ENCODE results near the gene PTGDS.

PTGDS gene

DNA sequence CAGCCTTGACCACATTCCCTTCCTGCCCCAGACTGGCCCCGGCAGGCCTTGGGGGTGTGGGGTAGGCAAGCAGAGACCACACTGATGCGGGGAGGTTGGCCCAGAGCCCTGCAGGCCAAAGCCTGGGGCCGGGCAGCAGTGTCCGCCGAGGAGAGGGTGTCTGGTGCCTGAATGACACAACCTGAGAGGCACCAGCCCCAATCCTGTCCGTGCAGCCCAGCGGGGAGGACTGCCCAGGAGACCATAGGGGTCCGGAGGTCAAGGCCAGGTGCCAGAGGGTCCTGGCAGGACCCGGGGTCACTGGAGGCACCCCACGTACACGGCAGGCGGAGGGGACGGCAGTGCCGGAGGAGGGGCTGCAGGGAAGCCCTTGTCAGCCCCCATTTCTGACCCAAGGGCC lies 5.6 kb upstream of the PTGDS start:
- H3K27ac Mint-ChIP-seq, result no peak overlapping the region
- H3K9me3 Mint-ChIP-seq, result no peaks in the 10 kb centered on the region
- H3K4me1 Mint-ChIP-seq, result peaks cover 15% of the 10 kb centered on the region
- peaks cover 2% of the 10 kb centered on the region for H3K27me3 Mint-ChIP-seq
- H3K36me3 Mint-ChIP-seq (ENCODE audit: low read depth), result no peaks in the 10 kb centered on the region
- ATAC-seq, result no peak
- no peak for DNase-seq
- no peak overlapping the region for H3K4me3 Mint-ChIP-seq

DNA sequence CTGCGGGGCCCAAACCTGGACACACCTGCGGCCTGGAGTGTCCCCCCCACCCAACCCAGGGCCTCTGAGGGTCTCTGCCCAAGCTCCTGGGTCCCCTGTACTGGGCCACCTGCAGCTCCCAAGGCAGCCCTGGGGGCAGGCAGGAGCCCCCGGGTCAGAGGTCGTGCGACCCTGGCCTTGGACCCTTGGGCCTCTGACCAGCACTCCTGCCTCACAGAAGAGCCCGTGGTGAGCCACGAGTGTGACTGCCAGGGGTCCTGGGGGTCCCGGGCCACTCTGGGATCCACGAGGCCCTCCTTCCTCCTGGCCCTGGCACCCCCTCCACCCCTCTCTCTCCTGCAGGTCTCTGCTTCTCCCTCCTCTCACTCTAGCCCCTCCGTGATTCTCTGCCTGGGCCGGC lies 5.0 kb upstream of the PTGDS start:
- Mint-ChIP-seq H3K4me3 (no peak overlapping the region), H3K4me1 (peaks cover 15% of the 10 kb centered on the region), H3K27me3 (peaks cover 2% of the 10 kb centered on the region), H3K36me3 (ENCODE audit: low read depth) (no peaks in the 10 kb centered on the region), H3K9me3 (no peaks in the 10 kb centered on the region), H3K27ac (no peak overlapping the region)
- ATAC-seq (no peak), DNase-seq (no peak)

DNA sequence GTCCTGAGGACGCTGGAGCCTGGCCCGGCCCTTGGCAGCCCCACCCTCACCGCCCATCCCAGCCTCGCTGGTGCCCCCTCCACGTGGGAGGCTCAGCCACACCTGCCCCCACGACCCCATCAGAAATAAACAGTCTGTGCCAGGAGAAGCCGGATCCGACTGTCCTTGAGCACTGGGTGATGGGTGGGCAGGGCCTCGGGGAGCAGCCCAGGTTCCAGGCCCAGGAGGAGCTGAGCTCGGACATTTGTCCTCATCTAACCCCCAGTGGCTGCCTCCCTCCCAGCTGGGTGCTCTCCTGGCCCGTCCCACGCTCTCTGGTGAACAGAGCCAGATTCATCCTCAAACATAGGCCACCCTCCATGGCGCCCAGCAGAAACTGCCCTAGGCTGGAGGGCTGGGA lies 4.6 kb upstream of the PTGDS start:
- H3K27me3 Mint-ChIP-seq, result peaks cover 2% of the 10 kb centered on the region
- H3K4me1 Mint-ChIP-seq, result peaks cover 15% of the 10 kb centered on the region
- no peak overlapping the region for H3K4me3 Mint-ChIP-seq
- H3K36me3 Mint-ChIP-seq (ENCODE audit: low read depth), result no peaks in the 10 kb centered on the region
- DNase-seq (no peak), ATAC-seq (no peak)
- no peak overlapping the region for H3K27ac Mint-ChIP-seq
- no peaks in the 10 kb centered on the region for H3K9me3 Mint-ChIP-seq

DNA sequence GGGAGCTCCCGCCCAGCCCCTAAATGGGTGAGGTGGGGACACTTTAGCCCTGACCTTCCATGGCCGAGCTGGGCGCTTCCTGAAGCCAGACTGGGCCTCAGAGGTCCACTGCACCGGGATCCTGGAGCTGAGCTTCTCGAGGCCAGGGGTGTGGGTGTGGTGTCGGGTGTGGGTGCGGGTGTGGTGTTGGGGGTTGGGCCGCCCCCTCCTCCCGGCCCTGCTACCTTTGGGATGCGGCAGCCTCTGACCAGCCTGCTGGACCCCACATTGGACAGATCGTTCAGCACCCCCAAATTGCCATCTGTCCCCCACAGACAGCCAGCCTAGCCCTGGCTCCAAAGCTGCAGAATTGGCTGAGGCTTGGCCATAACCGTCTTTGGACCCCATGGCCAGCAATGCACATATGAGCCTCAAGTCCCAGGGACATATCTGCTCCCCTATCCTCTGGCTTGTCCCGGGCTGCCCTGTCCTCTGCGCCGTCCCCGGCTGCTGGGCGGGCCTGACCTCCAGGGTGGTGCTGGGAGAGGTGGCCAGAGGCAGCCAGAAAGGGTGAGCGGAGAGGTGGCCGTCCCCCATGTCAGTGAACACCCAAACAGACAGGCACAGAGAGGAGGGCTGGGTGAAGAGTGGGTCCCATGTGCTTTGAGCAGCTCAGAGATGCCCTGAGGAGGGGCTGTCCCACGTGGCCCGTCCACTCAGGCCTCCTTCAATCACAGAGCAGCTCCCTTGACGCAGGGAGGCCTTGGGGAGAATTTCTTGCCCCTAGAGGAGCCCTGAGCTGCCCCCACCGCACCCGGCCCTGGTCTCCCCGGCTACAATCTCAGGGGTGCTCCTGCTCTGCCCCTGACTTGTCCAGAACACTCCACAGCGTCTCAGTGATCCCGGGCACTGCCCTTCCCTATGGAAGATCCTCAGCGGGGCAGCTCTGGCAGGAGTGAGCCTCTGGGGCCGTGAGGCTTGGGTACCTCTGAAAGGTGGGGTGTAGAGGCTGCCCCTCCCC lies 3.4 kb upstream of the PTGDS start:
- Mint-ChIP-seq H3K4me3 (no peak overlapping the region), H3K36me3 (ENCODE audit: low read depth) (no peaks in the 10 kb centered on the region), H3K4me1 (peaks cover 15% of the 10 kb centered on the region), H3K27ac (no peak overlapping the region), H3K27me3 (peaks cover 2% of the 10 kb centered on the region), H3K9me3 (no peaks in the 10 kb centered on the region)
- DNase-seq, result no peak
- ATAC-seq, result no peak

DNA sequence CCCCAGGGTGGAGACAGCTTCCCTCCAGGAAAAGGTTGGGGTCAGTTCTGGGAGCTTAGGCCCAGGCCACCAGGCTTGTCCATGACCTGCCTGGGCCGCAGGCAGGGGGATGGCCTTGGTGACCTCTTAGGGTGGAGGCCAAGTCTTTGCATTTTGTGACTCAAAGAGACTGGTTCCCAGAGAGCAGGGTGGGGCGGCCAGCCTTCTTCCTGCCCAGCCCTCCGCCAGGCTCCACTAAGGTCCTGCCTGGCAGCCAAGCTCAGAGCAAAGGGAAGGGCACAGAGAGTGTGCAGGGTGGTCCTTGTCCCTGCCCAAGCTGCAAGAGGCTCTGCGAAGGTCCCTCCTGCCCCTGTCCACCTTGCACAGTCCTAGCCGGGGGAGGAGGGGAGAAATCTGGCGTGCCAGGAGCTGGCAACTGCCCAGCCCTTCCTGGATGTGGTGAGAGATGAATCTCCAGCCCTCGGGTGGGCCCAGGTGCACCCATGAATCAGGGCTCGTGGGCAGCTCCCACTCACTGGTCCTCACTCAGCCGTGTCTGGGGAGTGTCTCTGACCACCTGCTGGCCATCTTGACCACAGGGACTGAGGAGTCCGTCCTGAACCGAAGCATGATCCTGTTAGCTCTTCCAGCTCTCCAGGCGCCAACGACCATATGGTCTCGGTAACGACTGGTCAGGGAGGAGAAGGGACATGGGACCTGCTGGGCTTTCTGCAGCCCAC lies 2.3 kb upstream of the PTGDS start:
- Mint-ChIP-seq H3K9me3 (no peaks in the 10 kb centered on the region), H3K4me3 (peak overlapping the region; percentile 24), H3K27ac (no peak overlapping the region), H3K27me3 (peaks cover 2% of the 10 kb centered on the region), H3K4me1 (peaks cover 15% of the 10 kb centered on the region), H3K36me3 (ENCODE audit: low read depth) (no peaks in the 10 kb centered on the region)
- ATAC-seq, result no peak
- no peak for DNase-seq

DNA sequence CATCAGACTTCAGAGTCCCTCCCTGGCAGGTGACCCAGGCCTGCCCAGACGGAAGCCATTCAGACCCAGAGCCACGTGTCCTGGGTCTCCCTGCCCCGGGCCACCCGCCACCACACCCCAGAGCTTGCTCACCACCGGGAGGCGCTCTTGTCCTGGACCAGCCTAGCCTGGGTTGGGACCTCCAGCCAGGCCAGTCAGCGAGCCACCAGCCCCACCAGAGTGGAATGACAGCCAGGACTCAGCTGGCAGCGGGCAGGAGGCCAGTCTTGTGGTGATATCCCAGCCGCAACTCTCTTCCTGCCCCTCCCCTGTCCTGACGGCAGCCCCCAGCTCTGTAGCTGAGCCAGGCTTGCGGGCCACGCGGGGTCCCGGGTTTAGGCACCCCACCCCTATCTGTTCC lies 1.7 kb upstream of the PTGDS start:
- DNase-seq (peak; percentile 57), ATAC-seq (no peak)
- peaks cover 4% of the 10 kb centered on the region for H3K27me3 Mint-ChIP-seq
- H3K36me3 Mint-ChIP-seq (ENCODE audit: low read depth), result no peaks in the 10 kb centered on the region
- H3K4me3 Mint-ChIP-seq, result peak overlapping the region; percentile 24
- H3K4me1 Mint-ChIP-seq, result peaks cover 15% of the 10 kb centered on the region
- H3K9me3 Mint-ChIP-seq, result no peaks in the 10 kb centered on the region
- H3K27ac Mint-ChIP-seq, result no peak overlapping the region

DNA sequence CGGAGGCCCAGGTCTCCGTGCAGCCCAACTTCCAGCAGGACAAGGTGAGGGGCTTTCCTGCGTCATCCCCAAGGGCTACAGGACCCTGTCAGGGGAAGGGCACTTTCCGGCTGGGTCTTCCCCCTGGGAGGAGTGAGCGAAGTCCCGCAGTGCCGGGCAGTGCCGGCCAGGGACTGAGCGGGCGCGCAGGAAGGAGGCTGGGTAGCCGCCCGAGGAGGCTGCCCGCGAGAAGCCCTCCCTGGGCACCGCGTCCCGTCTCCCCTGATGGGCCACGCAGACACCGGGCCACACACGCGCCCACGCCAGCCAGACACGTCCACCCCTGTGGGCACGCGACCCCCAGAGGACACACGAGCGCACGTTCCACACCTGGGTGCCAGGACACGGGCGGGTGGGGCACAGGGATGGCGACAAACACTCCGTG lies 357 bp downstream of the PTGDS start:
- Mint-ChIP-seq H3K4me3 (no peak overlapping the region), H3K27me3 (peaks cover 7% of the 10 kb centered on the region), H3K27ac (no peak overlapping the region), H3K9me3 (no peaks in the 10 kb centered on the region), H3K36me3 (ENCODE audit: low read depth) (no peaks in the 10 kb centered on the region), H3K4me1 (peaks cover 15% of the 10 kb centered on the region)
- no peak for DNase-seq
- ATAC-seq, result no peak

DNA sequence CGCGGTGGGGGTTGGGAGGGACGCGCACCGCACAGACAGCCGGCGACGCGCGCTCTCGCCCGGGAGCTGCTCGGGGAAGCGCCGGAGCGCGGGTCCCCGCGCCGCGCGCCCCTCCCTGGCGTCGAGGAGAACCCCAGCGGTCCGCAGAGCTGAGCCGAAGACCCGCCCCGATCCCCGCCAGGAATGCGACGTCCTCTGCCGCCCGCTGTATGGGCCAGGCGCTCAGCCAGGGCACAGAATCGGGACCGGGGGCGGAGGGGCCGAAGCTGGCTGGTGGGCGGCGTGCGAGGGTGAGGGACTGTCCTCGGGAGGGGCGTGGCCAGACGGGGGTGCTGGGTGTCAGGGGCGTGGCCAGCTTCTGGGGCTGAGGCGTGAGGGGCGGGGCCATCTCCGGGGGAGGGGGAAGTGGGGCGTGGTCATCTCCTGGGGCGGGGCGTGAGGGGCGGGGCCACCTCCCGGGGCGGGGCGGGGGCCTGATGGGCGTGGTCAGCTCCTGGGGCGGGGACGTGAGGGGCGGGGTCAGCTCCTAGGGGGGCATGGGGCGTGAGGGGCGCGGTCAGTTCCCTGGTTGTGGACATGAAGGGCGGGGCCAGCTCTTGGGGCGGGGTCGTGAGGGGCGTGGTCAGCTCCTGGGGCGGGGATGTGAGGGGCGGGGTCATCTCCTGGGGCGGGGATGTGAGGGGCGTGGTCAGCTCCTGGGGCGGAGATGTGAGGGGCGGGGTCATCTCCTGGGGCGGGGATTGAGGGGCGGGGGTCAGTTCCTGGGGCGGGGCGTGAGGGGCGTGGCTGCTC lies 965 bp downstream of the PTGDS start:
- Mint-ChIP-seq H3K36me3 (ENCODE audit: low read depth) (no peaks in the 10 kb centered on the region), H3K4me1 (peaks cover 15% of the 10 kb centered on the region), H3K27ac (no peak overlapping the region), H3K4me3 (no peak overlapping the region), H3K9me3 (no peaks in the 10 kb centered on the region), H3K27me3 (peaks cover 11% of the 10 kb centered on the region)
- peak; percentile 67 for DNase-seq
- peak; percentile 9 for ATAC-seq

DNA sequence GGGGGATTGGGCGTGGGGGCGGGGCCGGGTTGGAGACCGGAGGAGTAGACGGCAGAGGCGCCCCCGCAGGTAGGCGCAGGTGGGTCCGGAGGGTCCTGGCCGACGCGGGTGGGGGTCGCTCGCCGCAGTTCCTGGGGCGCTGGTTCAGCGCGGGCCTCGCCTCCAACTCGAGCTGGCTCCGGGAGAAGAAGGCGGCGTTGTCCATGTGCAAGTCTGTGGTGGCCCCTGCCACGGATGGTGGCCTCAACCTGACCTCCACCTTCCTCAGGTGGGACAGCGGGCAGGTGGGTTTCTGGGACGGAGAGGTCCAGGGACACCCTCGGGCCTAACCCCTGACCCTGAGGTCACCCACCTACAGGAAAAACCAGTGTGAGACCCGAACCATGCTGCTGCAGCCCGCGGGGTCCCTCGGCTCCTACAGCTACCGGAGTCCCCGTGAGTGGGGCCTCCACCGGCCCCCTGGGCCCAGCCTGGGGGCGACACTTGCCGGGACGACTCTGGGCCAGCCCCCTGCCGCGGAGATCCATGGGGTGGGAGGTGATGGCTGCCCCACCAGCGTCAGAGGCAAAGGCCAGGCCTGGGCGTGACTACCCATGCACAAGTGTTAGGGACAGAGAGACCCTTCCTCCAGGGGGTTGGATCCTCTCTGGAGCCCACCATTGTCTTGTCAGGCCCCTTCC lies 1.7 kb downstream of the PTGDS start:
- ATAC-seq, result no peak
- H3K27ac Mint-ChIP-seq, result no peak overlapping the region

DNA sequence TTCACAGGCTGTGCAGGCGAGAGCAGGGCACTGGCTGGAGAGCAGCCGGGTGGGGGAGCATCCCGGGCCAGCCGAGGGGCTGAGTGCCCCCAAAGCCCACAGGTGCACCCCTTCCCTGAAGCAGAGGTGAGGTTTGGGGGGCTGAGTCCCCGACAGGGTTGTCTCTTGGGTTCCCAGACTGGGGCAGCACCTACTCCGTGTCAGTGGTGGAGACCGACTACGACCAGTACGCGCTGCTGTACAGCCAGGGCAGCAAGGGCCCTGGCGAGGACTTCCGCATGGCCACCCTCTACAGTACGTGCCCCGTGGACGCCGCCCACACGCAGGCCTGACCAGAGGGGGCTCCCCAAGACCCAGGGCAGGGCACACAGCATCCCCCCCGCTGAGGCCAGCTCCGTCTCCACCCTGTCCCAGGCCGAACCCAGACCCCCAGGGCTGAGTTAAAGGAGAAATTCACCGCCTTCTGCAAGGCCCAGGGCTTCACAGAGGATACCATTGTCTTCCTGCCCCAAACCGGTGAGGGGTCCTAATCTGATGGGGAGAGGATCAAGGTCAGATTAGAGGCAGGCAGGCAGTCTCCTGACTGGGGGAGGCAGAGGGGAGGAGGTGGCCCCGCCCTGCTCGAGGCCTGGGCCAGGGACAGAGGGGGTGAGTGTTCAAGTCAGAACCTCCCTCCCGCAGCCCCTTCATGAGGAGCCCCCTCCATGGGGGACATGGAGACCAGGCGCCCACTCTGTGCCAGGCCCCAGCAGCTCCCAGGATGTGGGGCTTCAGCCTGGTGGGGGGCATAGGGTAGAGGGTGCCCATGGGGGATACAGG lies 2.7 kb downstream of the PTGDS start:
- no peak for DNase-seq
- Mint-ChIP-seq H3K9me3 (no peaks in the 10 kb centered on the region), H3K4me1 (peaks cover 15% of the 10 kb centered on the region), H3K27me3 (peaks cover 19% of the 10 kb centered on the region), H3K4me3 (no peak overlapping the region), H3K36me3 (ENCODE audit: low read depth) (no peaks in the 10 kb centered on the region), H3K27ac (no peak overlapping the region)
- no peak for ATAC-seq

More for the DNA sequence above, 1.7 kb downstream of the PTGDS start:
- Mint-ChIP-seq H3K36me3 (ENCODE audit: low read depth) (no peaks in the 10 kb centered on the region), H3K27me3 (peaks cover 16% of the 10 kb centered on the region), H3K4me3 (no peak overlapping the region), H3K4me1 (peaks cover 17% of the 10 kb centered on the region), H3K9me3 (no peaks in the 10 kb centered on the region)
- no peak for DNase-seq

DNA sequence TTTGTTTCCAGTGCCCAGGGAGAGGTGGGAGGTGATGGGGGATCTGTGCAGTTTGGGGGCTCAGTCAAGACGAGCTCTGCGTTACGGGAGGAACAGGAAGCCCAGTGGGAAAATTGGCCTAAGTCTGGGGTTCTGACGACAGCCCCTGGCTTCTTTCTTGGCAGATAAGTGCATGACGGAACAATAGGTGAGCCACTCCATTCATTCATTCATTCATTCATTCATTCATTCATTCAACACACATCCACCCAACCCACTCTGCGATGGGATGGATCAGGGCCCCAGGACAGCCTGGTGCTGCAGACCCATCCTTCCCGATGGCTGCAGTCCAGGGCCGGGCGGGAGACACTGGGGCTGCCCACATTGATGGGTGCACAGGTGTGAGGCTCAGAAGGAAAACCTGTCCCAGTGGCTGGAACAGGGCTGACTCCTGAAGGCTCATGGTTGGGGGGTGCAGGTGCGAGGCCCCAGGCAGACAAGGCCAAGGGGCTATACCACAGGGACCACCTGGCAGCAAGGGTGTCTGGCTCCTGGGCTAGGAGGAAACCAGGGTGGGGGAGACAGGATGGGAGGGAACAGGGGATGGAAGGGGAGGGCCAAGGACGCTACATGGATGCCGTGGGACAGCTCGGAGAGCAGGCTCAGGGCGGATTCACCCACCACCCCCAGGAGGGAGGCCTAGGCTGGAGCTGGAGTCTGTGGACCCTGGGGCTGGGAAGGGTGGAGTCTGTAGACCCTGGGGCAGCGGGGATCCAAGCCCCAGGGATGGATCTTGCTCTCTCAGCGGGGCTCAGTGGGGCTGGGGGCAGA lies 3.6 kb downstream of the PTGDS start:
- Mint-ChIP-seq H3K36me3 (ENCODE audit: low read depth) (no peaks in the 10 kb centered on the region), H3K4me3 (no peak overlapping the region), H3K27me3 (peaks cover 19% of the 10 kb centered on the region), H3K4me1 (peaks cover 7% of the 10 kb centered on the region), H3K27ac (no peak overlapping the region), H3K9me3 (no peaks in the 10 kb centered on the region)
- no peak for ATAC-seq
- DNase-seq, result no peak

DNA sequence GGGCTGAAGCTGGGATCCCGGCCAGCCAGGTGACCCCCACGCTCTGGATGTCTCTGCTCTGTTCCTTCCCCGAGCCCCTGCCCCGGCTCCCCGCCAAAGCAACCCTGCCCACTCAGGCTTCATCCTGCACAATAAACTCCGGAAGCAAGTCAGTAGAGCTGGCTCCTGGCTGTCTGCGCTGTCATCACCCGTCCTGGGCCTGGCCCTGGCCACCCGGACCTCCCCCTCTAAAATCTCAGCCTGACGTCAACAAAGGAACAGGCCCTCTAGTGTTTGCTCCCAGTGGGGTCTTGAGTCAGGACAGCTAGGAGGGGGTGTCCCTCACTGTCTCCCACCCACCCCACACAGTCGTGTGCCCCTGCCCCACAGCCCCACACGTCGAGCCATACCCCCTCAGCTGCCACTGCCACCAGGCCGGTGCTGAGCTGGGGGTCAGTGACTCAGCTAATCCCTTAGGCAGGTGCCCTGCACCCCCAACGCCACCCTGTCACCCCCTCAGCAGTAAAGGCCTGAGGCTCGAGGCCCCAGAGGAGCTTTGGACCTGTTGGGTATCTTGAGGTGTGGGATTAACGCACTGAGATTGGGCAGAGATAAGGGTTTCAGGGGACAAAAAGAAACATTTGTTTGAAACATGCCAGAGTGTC lies 4.4 kb downstream of the PTGDS start:
- Mint-ChIP-seq H3K4me1 (peaks cover 3% of the 10 kb centered on the region), H3K27ac (no peak overlapping the region), H3K27me3 (peaks cover 22% of the 10 kb centered on the region), H3K36me3 (ENCODE audit: low read depth) (no peaks in the 10 kb centered on the region), H3K4me3 (no peak overlapping the region), H3K9me3 (no peaks in the 10 kb centered on the region)
- ATAC-seq (no peak), DNase-seq (no peak)
